Left ventricle myocardium inferior (tissue), 1 donor: ENCODE data around the gene GAPDHS. TPM values are rescaled to one million over a fixed set of nuclear protein-coding genes. Genes with fewer than 3 reads are reported as not detected.

Source experiments
- DNase-seq: peaks from one replicate; pipeline ENCODE4 v3.0.0-alpha.2; 2020
- H3K27ac ChIP-seq: fragments of 200-600 bp; replicated peaks from 2 replicates; pipeline ENCODE4 v1.8.0; 2021
- H3K27me3 ChIP-seq: fragments of 200-600 bp; 2 replicates; pipeline ENCODE4 v1.8.0; 2021; ENCODE audit warnings: low read depth
- H3K36me3 ChIP-seq: fragments of 200-600 bp; 2 replicates; pipeline ENCODE4 v1.8.0; 2021
- H3K4me1 ChIP-seq: fragments of 200-600 bp; 2 replicates; pipeline ENCODE4 v1.8.0; 2021
- H3K4me3 ChIP-seq: fragments of 200-600 bp; 2 replicates; pipeline ENCODE4 v1.8.0; 2021; ENCODE audit warnings: mild to moderate bottlenecking, moderate library complexity
- H3K9me3 ChIP-seq: fragments of 200-600 bp; replicated peaks from 2 replicates; pipeline ENCODE4 v1.8.0; 2021
- intact Hi-C: fragments of 100-400 bp; cut with micrococcal nuclease; formaldehyde crosslinking; loops from one replicate; pipeline ENCODE4 v1.11.0; 2022
- total RNA-seq: library from RNA; stranded (reverse); fragmentation: NEBNext Ultra II Directional; extraction: Animal tissue kit (Norgen Biotek cat#: 25700); gene quantifications from one replicate; pipeline ENCODE4 v1.2.1, GENCODE V29; 2021
- TF ChIP-seq, protein P1 (sequence below): fragments of 200-600 bp; IDR thresholded peaks from 2 replicates; pipeline ENCODE4 v1.8.0; 2021; ENCODE audit warnings: antibody characterized with exemption, mild to moderate bottlenecking, borderline replicate concordance
- donor health status: DM: no; HTN: yes; CAD: no; lungs with severe emphysema.

GAPDHS gene
- total RNA-seq, 1 donor from 2014 or later, result not detected

DNA sequence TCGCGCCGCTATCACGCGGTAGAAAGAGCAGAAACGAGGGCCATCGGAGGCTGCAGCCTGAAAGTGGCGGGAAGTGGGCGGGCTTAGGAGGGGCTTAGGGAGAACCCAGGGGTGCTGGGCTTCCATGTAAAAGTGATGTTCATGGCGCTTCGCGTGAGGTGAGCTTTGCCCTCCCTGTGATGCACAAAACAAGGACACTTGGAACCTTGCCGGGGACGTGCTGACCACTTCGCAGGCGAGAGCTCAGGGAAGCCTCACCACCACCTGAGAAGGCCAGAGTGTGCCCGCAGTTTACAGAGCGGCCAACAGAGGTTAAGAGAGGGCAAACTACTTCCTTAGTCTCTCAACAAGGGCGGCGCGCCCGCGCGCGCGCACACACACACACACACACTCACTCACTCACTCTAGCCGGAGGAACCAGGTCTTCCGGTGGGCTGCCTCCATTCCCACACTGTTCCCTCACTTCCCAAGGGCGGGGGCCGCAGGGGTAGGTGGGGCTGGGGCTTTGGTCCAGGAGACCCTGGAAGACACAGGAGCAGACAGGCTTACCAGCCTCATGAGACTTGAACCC is 651 bp downstream of the GAPDHS start:
- TF ChIP-seq, protein P1, sequence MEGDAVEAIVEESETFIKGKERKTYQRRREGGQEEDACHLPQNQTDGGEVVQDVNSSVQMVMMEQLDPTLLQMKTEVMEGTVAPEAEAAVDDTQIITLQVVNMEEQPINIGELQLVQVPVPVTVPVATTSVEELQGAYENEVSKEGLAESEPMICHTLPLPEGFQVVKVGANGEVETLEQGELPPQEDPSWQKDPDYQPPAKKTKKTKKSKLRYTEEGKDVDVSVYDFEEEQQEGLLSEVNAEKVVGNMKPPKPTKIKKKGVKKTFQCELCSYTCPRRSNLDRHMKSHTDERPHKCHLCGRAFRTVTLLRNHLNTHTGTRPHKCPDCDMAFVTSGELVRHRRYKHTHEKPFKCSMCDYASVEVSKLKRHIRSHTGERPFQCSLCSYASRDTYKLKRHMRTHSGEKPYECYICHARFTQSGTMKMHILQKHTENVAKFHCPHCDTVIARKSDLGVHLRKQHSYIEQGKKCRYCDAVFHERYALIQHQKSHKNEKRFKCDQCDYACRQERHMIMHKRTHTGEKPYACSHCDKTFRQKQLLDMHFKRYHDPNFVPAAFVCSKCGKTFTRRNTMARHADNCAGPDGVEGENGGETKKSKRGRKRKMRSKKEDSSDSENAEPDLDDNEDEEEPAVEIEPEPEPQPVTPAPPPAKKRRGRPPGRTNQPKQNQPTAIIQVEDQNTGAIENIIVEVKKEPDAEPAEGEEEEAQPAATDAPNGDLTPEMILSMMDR, result no peak
- no peaks in the 10 kb centered on the region for H3K9me3 ChIP-seq
- H3K36me3 ChIP-seq, result no peaks in the 10 kb centered on the region
- H3K27me3 ChIP-seq, result peaks cover 65% of the 10 kb centered on the region
- DNase-seq, result no peak
- peaks cover 10% of the 10 kb centered on the region for H3K4me1 ChIP-seq
- intact Hi-C loops, result no loop called here
- no peak overlapping the region for H3K27ac ChIP-seq
- H3K4me3 ChIP-seq, result no peak overlapping the region

DNA sequence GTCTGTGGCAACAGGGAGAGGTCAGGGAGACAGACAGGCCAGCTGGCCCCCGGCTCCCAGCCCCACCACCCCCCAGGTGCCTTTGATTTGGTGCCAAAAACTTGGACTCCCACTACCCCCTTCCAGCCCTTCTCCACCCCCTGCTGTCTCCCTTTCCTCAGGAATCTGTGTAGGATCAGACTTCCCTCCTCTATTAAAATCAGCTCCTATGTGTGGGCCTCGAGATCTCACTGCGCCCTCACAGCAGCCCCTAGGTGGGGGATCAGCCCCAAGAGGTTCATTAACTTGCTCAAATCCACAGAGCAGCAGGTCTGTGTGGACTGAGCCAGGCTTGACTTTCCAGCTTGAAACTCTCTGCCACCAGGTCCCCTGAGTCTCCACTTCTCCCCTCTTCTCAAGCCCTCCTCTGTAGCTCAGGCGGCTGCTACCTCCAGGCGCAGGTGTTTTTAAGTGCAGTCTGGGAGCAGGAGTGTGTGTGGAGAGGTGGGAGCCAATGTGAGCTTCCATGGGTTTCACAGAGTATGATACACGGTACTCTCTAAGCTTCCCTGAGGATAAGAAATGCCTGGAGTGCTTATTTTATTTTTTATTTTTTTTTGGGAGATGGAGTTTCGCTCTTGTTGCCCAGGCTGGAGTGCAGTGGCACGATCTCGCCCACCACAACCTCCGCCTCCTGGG is 1.7 kb downstream of the GAPDHS start:
- Histone ChIP-seq H3K27ac (no peak overlapping the region), H3K9me3 (no peaks in the 10 kb centered on the region), H3K4me3 (no peak overlapping the region), H3K4me1 (peaks cover 10% of the 10 kb centered on the region), H3K36me3 (no peaks in the 10 kb centered on the region), H3K27me3 (peaks cover 55% of the 10 kb centered on the region)
- TF ChIP-seq, protein P1, result no peak
- no peak for DNase-seq
- intact Hi-C loops, result no loop called here

DNA sequence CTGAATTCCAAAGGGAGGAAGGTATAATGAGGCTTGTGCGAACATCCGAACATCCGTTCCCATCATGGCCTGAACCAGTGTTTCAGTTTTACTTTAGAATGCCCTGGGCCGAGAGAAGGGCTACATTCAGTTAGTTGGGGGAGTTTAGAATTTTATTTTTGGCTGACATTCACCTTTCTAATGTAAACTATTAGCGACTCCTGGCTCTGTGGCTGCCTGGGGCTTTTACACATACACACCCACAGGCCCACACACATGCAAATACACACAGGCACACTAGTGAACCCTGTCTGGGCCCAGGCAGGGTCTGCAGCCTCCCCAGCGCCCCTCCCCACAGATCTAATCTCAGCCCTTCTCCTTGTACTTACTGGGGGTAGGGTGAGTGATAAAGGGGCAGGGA is 6.1 kb downstream of the GAPDHS start:
- Histone ChIP-seq H3K36me3 (no peaks in the 10 kb centered on the region), H3K4me1 (peaks cover 5% of the 10 kb centered on the region), H3K9me3 (no peaks in the 10 kb centered on the region), H3K27ac (no peak overlapping the region), H3K4me3 (no peak overlapping the region), H3K27me3 (peaks cover 11% of the 10 kb centered on the region)
- DNase-seq, result no peak
- TF ChIP-seq, protein P1, result no peak
- intact Hi-C loops, result no loop called here

DNA sequence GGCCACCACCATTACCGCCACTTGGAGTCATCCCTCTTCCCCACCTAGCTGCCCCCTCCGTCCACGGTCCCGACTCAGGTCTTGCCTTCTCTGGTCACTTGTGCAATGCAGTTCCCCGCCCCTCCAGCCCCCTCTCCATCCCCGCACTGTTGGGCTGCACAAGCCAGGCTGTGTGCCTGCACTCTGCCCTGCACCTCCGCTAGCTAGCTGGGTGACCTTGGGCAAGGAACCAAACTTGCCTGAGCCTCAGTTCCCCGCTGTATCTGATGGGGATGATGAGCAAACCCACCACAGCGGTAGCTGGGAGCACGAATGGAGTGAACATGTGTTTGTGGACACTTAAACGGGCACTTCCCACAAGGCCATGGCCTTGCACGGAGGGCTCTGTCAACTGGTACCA is 6.6 kb downstream of the GAPDHS start:
- Histone ChIP-seq H3K4me1 (peaks cover 11% of the 10 kb centered on the region), H3K4me3 (no peak overlapping the region), H3K36me3 (no peaks in the 10 kb centered on the region), H3K27ac (no peak overlapping the region), H3K9me3 (no peaks in the 10 kb centered on the region), H3K27me3 (peaks cover 5% of the 10 kb centered on the region)
- TF ChIP-seq, protein P1, result no peak
- DNase-seq, result no peak
- intact Hi-C loops, result no loop called here

DNA sequence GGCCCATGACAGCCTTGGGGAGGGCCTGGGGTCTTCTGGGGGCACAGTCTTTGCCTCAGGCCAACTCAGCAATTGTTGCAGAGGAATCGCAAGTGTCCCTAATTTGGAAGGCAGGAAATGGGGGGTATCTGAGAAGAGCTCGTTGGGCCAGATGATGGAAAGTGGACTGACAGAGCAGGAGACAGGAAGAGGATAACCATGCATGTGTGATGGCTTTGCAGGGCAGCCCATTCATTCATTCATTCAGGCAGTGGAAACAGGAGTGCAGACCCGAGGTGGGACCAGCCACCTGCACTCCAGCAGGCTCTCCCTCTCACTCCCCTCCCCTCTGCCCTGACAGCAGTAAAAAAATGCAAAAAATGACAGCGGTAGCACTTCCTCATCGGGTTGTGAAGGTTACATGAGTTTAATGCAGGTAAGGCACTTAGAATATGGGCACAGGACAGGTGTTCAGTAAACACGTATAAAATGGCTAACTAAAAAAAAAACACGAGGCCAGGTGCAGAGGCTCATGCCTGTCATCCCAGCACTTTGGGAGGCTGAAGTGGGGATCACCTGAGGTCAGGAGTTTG is 7.2 kb downstream of the GAPDHS start:
- intact Hi-C loops, result no loop called here
- Histone ChIP-seq H3K27ac (no peak overlapping the region), H3K36me3 (no peaks in the 10 kb centered on the region), H3K4me3 (no peak overlapping the region), H3K27me3 (no peaks in the 10 kb centered on the region), H3K9me3 (no peaks in the 10 kb centered on the region), H3K4me1 (peaks cover 17% of the 10 kb centered on the region)
- TF ChIP-seq, protein P1, result no peak
- DNase-seq, result no peak
